GM23338 (cell line): ENCODE results near the gene CDKAL1. TPM values are rescaled to one million over a fixed set of nuclear protein-coding genes. Genes with fewer than 3 reads are reported as not detected.

ENCODE experiments used
- ATAC-seq: fragments of 200-7000 bp; cut with Tn5 transposase; 3 replicates; pipeline ENCODE4 v1.9.1; 2020
- DNase-seq: peaks from one replicate; pipeline ENCODE4 v3.0.0-alpha.2; 2015; ENCODE audit warnings: low spot score
- H2AFZ ChIP-seq: fragments of 200-600 bp; sonication (generic); 2 replicates; pipeline ENCODE4 v1.8.0; 2016; ENCODE audit warnings: antibody characterized with exemption, mild to moderate bottlenecking, moderate library complexity
- H3F3A ChIP-seq: fragments of 200-600 bp; sonication (generic); replicated peaks from 2 replicates; pipeline ENCODE4 v1.8.0; 2017; ENCODE audit warnings: antibody characterized with exemption, mixed run types, low read depth
- H3K27ac ChIP-seq: fragments of 200-600 bp; sonication (generic); 2 replicates; pipeline ENCODE4 v1.6.1; 2016; ENCODE audit warnings: low read depth
- H3K27me3 ChIP-seq: fragments of 200-600 bp; sonication (generic); 2 replicates; pipeline ENCODE4 v1.8.0; 2016; ENCODE audit warnings: mild to moderate bottlenecking, mixed run types, moderate library complexity; ENCODE audit not compliant: insufficient read depth
- H3K36me3 ChIP-seq: fragments of 200-600 bp; sonication (generic); 2 replicates; pipeline ENCODE4 v1.8.0; 2016; ENCODE audit warnings: mild to moderate bottlenecking; ENCODE audit not compliant: insufficient read depth
- H3K4me1 ChIP-seq: fragments of 200-600 bp; sonication (generic); 2 replicates; pipeline ENCODE4 v1.8.0; 2016; ENCODE audit warnings: mild to moderate bottlenecking, moderate library complexity; ENCODE audit not compliant: insufficient read depth
- H3K4me2 ChIP-seq: fragments of 200-600 bp; sonication (generic); 2 replicates; pipeline ENCODE4 v1.7.1; 2017; ENCODE audit warnings: mixed run types
- H3K4me3 ChIP-seq: fragments of 200-600 bp; sonication (generic); 2 replicates; pipeline ENCODE4 v1.6.1; 2016; ENCODE audit warnings: mixed run types
- H3K79me2 ChIP-seq: fragments of 200-600 bp; sonication (generic); replicated peaks from 2 replicates; pipeline ENCODE4 v1.8.0; 2017; ENCODE audit warnings: mild to moderate bottlenecking; ENCODE audit not compliant: insufficient read depth
- H3K9me2 ChIP-seq: fragments of 200-600 bp; sonication (generic); 2 replicates; pipeline ENCODE4 v1.8.0; 2017; ENCODE audit not compliant: insufficient read depth
- H4K20me1 ChIP-seq: fragments of 200-600 bp; sonication (generic); replicated peaks from 2 replicates; pipeline ENCODE4 v1.8.0; 2017; ENCODE audit warnings: mild to moderate bottlenecking; ENCODE audit not compliant: insufficient read depth
- H3K27ac Mint-ChIP-seq: 2 replicates; pipeline ENCODE4 v1.8.0; 2020; ENCODE audit warnings: inconsistent platforms, mild to moderate bottlenecking, moderate library complexity, mixed read lengths
- H3K27me3 Mint-ChIP-seq: 3 replicates; pipeline ENCODE4 v1.8.0; 2022; ENCODE audit warnings: low read depth, mild to moderate bottlenecking, moderate library complexity, mixed read lengths, inconsistent platforms; ENCODE audit not compliant: insufficient read depth, poor library complexity
- H3K36me3 Mint-ChIP-seq: 3 replicates; pipeline ENCODE4 v1.8.0; 2021; ENCODE audit warnings: low read depth, mild to moderate bottlenecking, inconsistent platforms, moderate library complexity, mixed read lengths
- H3K4me1 Mint-ChIP-seq: 3 replicates; pipeline ENCODE4 v1.8.0; 2020; ENCODE audit warnings: mild to moderate bottlenecking, inconsistent platforms, mixed read lengths
- H3K4me3 Mint-ChIP-seq: 3 replicates; pipeline ENCODE4 v1.8.0; 2021; ENCODE audit warnings: moderate library complexity, mild to moderate bottlenecking, inconsistent platforms, mixed read lengths
- H3K9me3 Mint-ChIP-seq: 3 replicates; pipeline ENCODE4 v1.8.0; 2020; ENCODE audit warnings: moderate library complexity, mild to moderate bottlenecking, inconsistent platforms, mixed read lengths
- CREB1 ChIP-seq: fragments of 250-450 bp; sonication (Bioruptor Pico); IDR thresholded peaks from 2 replicates; pipeline ENCODE4 v1.5.0; 2020; ENCODE audit warnings: low read depth, mild to moderate bottlenecking, moderate library complexity
- JUNB ChIP-seq: IDR thresholded peaks from one replicate; pipeline ENCODE4 v1.6.1; 2016; ENCODE audit warnings: antibody characterized with exemption; ENCODE audit not compliant: unreplicated experiment
- NANOG ChIP-seq: IDR thresholded peaks from 2 replicates; pipeline ENCODE4 v1.6.1; 2016; ENCODE audit warnings: antibody characterized with exemption, borderline replicate concordance
- REST ChIP-seq: IDR thresholded peaks from one replicate; pipeline ENCODE4 v1.6.1; 2018; ENCODE audit warnings: antibody characterized with exemption; ENCODE audit not compliant: unreplicated experiment
- ZNF114 ChIP-seq: fragments of 250-450 bp; sonication (Bioruptor Pico); IDR thresholded peaks from 2 replicates; pipeline ENCODE4 v1.5.0; 2020; ENCODE audit warnings: mild to moderate bottlenecking, moderate library complexity
- ZNF331 ChIP-seq: fragments of 250-450 bp; sonication (Bioruptor Pico); IDR thresholded peaks from 2 replicates; pipeline ENCODE4 v1.5.0; 2020; ENCODE audit warnings: low read depth, mild to moderate bottlenecking, moderate library complexity
- polyA plus RNA-seq: library from polyadenylated mRNA; unstranded; fragments of >200 nt; fragmentation: Nextera tagmentation; extraction: Ambion mirVana; gene quantifications from 2 replicates; pipeline ENCODE4 v1.2.1, GENCODE V29; 2016
- total RNA-seq: library from RNA; depleted of rRNA; stranded (reverse); fragments of >200 nt; shearing (Covaris generic); gene quantifications from 2 replicates; pipeline ENCODE4 v1.2.3, GENCODE V29; 2014
- TF ChIP-seq, protein P1 (sequence below): IDR thresholded peaks from 2 replicates; pipeline ENCODE4 v1.6.1; 2016; ENCODE audit warnings: antibody characterized with exemption
- TF ChIP-seq, protein P2 (sequence below), 2 experiments: fragments of 200-600 bp in 1 of 2; sonication (generic) in 1 of 2; conservative IDR thresholded peaks; 2 replicates each; pipeline versions ENCODE4 v1.5.1 to v1.6.1; 2016 to 2017; ENCODE audit warnings: antibody characterized with exemption in 2 of 2, low read depth in 2 of 2, mild to moderate bottlenecking in 2 of 2, moderate library complexity in 1 of 2
- TF ChIP-seq, protein P3 (sequence below): fragments of 250-450 bp; sonication (Bioruptor Pico); IDR thresholded peaks from 2 replicates; pipeline ENCODE4 v1.5.0; 2020; ENCODE audit warnings: mild to moderate bottlenecking, moderate library complexity

Gene CDKAL1
- total and polyA plus RNA-seq, 2 experiments from 2014 or later: 17.8 to 35.0 TPM

GRCh38 chr6:21102624-21103023 lies 568.4 kb downstream of the CDKAL1 start:
- ATAC-seq: no peak
- Histone ChIP-seq H2AFZ (no peak overlapping the region), H3K27ac (no peak overlapping the region), H3K4me2 (no peak overlapping the region), H3K9me2 (no peaks in the 10 kb centered on the region), H3K27me3 (no peaks in the 10 kb centered on the region), H3F3A (no peaks in the 10 kb centered on the region), H4K20me1 (no peaks in the 10 kb centered on the region), H3K79me2 (no peaks in the 10 kb centered on the region), H3K4me3 (no peak overlapping the region), H3K4me1 (peaks cover 28% of the 10 kb centered on the region), H3K36me3 (no peaks in the 10 kb centered on the region)
- TF ChIP-seq, protein P1, sequence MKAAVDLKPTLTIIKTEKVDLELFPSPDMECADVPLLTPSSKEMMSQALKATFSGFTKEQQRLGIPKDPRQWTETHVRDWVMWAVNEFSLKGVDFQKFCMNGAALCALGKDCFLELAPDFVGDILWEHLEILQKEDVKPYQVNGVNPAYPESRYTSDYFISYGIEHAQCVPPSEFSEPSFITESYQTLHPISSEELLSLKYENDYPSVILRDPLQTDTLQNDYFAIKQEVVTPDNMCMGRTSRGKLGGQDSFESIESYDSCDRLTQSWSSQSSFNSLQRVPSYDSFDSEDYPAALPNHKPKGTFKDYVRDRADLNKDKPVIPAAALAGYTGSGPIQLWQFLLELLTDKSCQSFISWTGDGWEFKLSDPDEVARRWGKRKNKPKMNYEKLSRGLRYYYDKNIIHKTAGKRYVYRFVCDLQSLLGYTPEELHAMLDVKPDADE: no peak
- TF ChIP-seq ZNF331 (CRISPR knock-in tag) (no peak), JUNB (no peak), REST (no peak), ZNF114 (CRISPR knock-in tag) (no peak), NANOG (no peak)
- TF ChIP-seq, protein P2, sequence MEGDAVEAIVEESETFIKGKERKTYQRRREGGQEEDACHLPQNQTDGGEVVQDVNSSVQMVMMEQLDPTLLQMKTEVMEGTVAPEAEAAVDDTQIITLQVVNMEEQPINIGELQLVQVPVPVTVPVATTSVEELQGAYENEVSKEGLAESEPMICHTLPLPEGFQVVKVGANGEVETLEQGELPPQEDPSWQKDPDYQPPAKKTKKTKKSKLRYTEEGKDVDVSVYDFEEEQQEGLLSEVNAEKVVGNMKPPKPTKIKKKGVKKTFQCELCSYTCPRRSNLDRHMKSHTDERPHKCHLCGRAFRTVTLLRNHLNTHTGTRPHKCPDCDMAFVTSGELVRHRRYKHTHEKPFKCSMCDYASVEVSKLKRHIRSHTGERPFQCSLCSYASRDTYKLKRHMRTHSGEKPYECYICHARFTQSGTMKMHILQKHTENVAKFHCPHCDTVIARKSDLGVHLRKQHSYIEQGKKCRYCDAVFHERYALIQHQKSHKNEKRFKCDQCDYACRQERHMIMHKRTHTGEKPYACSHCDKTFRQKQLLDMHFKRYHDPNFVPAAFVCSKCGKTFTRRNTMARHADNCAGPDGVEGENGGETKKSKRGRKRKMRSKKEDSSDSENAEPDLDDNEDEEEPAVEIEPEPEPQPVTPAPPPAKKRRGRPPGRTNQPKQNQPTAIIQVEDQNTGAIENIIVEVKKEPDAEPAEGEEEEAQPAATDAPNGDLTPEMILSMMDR (conservative IDR thresholded peaks at IDR 0.05; ENCODE audit: low read depth in 2 of 2): 0 out of 4 replicates have a peak, but pooled peaks of 1 of the 2 experiments have one; percentile 9
- H3K9me3 Mint-ChIP-seq: no peaks in the 10 kb centered on the region
- peaks cover 3% of the 10 kb centered on the region for H3K27me3 Mint-ChIP-seq
- H3K4me1 Mint-ChIP-seq: peaks cover 42% of the 10 kb centered on the region
- no peak for DNase-seq
- no peak overlapping the region for H3K4me3 Mint-ChIP-seq
- no peak overlapping the region for H3K27ac Mint-ChIP-seq
- no peaks in the 10 kb centered on the region for H3K36me3 Mint-ChIP-seq

- Histone ChIP-seq H3K27me3 (no peaks in the 10 kb centered on the region), H4K20me1 (no peaks in the 10 kb centered on the region), H3K4me2 (no peak overlapping the region), H2AFZ (no peak overlapping the region), H3K9me2 (no peaks in the 10 kb centered on the region), H3K4me3 (no peak overlapping the region), H3F3A (no peaks in the 10 kb centered on the region), H3K4me1 (peaks cover 26% of the 10 kb centered on the region), H3K79me2 (no peaks in the 10 kb centered on the region), H3K27ac (no peak overlapping the region), H3K36me3 (no peaks in the 10 kb centered on the region)
- Mint-ChIP-seq H3K27me3 (no peaks in the 10 kb centered on the region), H3K27ac (no peak overlapping the region), H3K9me3 (no peaks in the 10 kb centered on the region), H3K4me1 (peaks cover 33% of the 10 kb centered on the region), H3K4me3 (no peak overlapping the region), H3K36me3 (no peaks in the 10 kb centered on the region)
- DNase-seq: no peak
- ATAC-seq: no peak
- TF ChIP-seq ZNF114 (CRISPR knock-in tag) (no peak), JUNB (no peak), CREB1 (CRISPR knock-in tag) (no peak), ZNF331 (CRISPR knock-in tag) (no peak)
- TF ChIP-seq, protein P3, sequence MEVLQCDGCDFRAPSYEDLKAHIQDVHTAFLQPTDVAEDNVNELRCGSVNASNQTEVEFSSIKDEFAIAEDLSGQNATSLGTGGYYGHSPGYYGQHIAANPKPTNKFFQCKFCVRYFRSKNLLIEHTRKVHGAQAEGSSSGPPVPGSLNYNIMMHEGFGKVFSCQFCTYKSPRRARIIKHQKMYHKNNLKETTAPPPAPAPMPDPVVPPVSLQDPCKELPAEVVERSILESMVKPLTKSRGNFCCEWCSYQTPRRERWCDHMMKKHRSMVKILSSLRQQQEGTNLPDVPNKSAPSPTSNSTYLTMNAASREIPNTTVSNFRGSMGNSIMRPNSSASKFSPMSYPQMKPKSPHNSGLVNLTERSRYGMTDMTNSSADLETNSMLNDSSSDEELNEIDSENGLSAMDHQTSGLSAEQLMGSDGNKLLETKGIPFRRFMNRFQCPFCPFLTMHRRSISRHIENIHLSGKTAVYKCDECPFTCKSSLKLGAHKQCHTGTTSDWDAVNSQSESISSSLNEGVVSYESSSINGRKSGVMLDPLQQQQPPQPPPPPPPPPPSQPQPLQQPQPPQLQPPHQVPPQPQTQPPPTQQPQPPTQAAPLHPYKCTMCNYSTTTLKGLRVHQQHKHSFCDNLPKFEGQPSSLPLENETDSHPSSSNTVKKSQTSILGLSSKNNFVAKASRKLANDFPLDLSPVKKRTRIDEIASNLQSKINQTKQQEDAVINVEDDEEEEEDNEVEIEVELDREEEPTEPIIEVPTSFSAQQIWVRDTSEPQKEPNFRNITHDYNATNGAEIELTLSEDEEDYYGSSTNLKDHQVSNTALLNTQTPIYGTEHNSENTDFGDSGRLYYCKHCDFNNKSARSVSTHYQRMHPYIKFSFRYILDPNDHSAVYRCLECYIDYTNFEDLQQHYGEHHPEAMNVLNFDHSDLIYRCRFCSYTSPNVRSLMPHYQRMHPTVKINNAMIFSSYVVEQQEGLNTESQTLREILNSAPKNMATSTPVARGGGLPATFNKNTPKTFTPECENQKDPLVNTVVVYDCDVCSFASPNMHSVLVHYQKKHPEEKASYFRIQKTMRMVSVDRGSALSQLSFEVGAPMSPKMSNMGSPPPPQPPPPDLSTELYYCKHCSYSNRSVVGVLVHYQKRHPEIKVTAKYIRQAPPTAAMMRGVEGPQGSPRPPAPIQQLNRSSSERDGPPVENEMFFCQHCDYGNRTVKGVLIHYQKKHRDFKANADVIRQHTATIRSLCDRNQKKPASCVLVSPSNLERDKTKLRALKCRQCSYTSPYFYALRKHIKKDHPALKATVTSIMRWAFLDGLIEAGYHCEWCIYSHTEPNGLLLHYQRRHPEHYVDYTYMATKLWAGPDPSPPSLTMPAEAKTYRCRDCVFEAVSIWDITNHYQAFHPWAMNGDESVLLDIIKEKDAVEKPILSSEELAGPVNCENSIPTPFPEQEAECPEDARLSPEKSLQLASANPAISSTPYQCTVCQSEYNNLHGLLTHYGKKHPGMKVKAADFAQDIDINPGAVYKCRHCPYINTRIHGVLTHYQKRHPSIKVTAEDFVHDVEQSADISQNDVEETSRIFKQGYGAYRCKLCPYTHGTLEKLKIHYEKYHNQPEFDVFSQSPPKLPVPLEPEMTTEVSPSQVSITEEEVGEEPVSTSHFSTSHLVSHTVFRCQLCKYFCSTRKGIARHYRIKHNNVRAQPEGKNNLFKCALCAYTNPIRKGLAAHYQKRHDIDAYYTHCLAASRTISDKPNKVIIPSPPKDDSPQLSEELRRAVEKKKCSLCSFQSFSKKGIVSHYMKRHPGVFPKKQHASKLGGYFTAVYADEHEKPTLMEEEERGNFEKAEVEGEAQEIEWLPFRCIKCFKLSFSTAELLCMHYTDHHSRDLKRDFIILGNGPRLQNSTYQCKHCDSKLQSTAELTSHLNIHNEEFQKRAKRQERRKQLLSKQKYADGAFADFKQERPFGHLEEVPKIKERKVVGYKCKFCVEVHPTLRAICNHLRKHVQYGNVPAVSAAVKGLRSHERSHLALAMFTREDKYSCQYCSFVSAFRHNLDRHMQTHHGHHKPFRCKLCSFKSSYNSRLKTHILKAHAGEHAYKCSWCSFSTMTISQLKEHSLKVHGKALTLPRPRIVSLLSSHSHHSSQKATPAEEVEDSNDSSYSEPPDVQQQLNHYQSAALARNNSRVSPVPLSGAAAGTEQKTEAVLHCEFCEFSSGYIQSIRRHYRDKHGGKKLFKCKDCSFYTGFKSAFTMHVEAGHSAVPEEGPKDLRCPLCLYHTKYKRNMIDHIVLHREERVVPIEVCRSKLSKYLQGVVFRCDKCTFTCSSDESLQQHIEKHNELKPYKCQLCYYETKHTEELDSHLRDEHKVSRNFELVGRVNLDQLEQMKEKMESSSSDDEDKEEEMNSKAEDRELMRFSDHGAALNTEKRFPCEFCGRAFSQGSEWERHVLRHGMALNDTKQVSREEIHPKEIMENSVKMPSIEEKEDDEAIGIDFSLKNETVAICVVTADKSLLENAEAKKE (CRISPR knock-in tag): no peak
These were observed 569.5 kb downstream of the CDKAL1 start for GRCh38 chr6:21103626-21104224.
